Body of pancreas (tissue), 4 donors: ENCODE data around the gene ABHD18. TPM values are rescaled to one million over a fixed set of nuclear protein-coding genes. Genes with fewer than 3 reads are reported as not detected.
"Not testable (repeated sequence)": the region's sequence is repeated elsewhere in the genome, so short reads cannot be mapped to it uniquely, and the experiment has no call there.

Source experiments
- ATAC-seq: fragments of 150-250 bp; one replicate; pipeline ENCODE4 v1.9.1; 2016
- DNase-seq, 4 donors: peaks; one replicate each; pipeline ENCODE4 v3.0.0-alpha.2; 2019
- H3K27ac ChIP-seq, 4 donors: fragments of 200-600 bp; sonication (generic); 1 replicate in 3 of 4; 2 replicates in 1 of 4; pipeline versions ENCODE4 v1.5.1 to v1.6.1; 2016 to 2019; ENCODE audit warnings: mild to moderate bottlenecking in 1 of 4, mixed read lengths in 1 of 4, moderate library complexity in 1 of 4
- H3K27me3 ChIP-seq, 2 donors: fragments of 200-600 bp; sonication (generic); one replicate each; pipeline ENCODE4 v1.6.0; 2016; ENCODE audit warnings: mild to moderate bottlenecking in 1 of 2
- H3K36me3 ChIP-seq, 2 donors: fragments of 200-600 bp; sonication (generic); replicated peaks in 1 of 2; 2 replicates each; pipeline ENCODE4 v1.5.1; 2016; ENCODE audit warnings: low read depth in 2 of 2; ENCODE audit not compliant: insufficient read depth in 1 of 2
- H3K4me1 ChIP-seq: fragments of 200-600 bp; sonication (generic); one replicate; pipeline ENCODE4 v1.6.0; 2016
- H3K4me3 ChIP-seq, 2 donors: fragments of 200-600 bp; sonication (generic); 1 replicate in 1 of 2; 2 replicates in 1 of 2; pipeline ENCODE4 v1.5.1; 2016 to 2019
- H3K9me3 ChIP-seq, 3 donors: fragments of 200-600 bp; sonication (generic); 1 replicate in 2 of 3; 2 replicates in 1 of 3; pipeline ENCODE4 v1.5.1; 2016
- CTCF ChIP-seq, 7 experiments: fragments of 450-650 bp in 4 of 7; fragments of 200-600 bp in 3 of 7; sonication (generic) in 3 of 7; IDR thresholded peaks; one replicate each; pipeline ENCODE4 v1.5.1; 2016 to 2019; ENCODE audit warnings: antibody characterized with exemption in 7 of 7
- POLR2A ChIP-seq, 3 donors: fragments of 450-650 bp; IDR thresholded peaks; one replicate each; pipeline ENCODE4 v1.6.1; 2016; ENCODE audit warnings: antibody characterized with exemption in 3 of 3, mild to moderate bottlenecking in 2 of 3
- WGBS, 2 donors: methylation state at CpG; one replicate each; pipeline ENCODE4 v1.1.5; 2017; 5-methylcytosine and 5-hydroxymethylcytosine counted together
- intact Hi-C: fragments of 100-400 bp; cut with DNase I; formaldehyde crosslinking; loops from one replicate; pipeline ENCODE4 v1.15.1; 2023
- total RNA-seq, 2 donors: library from RNA; depleted of rRNA; stranded (reverse); fragments of >200 nt; gene quantifications; one replicate each; pipeline ENCODE4 v1.1.0, GENCODE V29; 2016

ABHD18 gene
- total RNA-seq, 2 donors from 2014 or later, result 10.1 to 10.5 TPM

- H3K4me3 ChIP-seq, result peak overlapping the region; percentile 36 to 85
- no peaks in the 10 kb centered on the region for H3K27me3 ChIP-seq
- peak overlapping the region; percentile 97 to 100 (median 100) for H3K27ac ChIP-seq
- intact Hi-C loops, result no loop called here
- no peaks in the 10 kb centered on the region for H3K9me3 ChIP-seq
- H3K4me1 ChIP-seq, result peaks cover 29% of the 10 kb centered on the region
- peak; percentile 18 for ATAC-seq
- DNase-seq, result peak; percentile 71 to 78 (median 75)
- peak in 3 of 7 experiments; percentile 5 to 23 (median 16) for TF ChIP-seq CTCF (IDR thresholded peaks at IDR 0.05)
- TF ChIP-seq POLR2A (IDR thresholded peaks at IDR 0.05), result peak; percentile 46 to 74 (median 72)
- H3K36me3 ChIP-seq, result no peaks in the 10 kb centered on the region
- WGBS, 2 donors, result 0 to 1% methylated on average over 18 to 70 of the region's 101 CpGs
Observed at GRCh38 chr4:128061566-128062536, 96.6 kb downstream of the ABHD18 start.

GRCh38 chr4:128066453-128066820 is 101.2 kb downstream of the ABHD18 start:
- ATAC-seq, H3K27me3 ChIP-seq, intact Hi-C loops, H3K36me3 ChIP-seq, DNase-seq, H3K4me3 ChIP-seq, H3K9me3 ChIP-seq, H3K27ac ChIP-seq: not testable (repeated sequence)
- 92 to 94% methylated on average over 10 of the region's 10 CpGs for WGBS, 2 donors
- peaks cover 34% of the 10 kb centered on the region for H3K4me1 ChIP-seq

GRCh38 chr4:128068918-128069317 is 103.7 kb downstream of the ABHD18 start:
- TF ChIP-seq CTCF (IDR thresholded peaks at IDR 0.05) (no peak), POLR2A (IDR thresholded peaks at IDR 0.05) (no peak)
- Histone ChIP-seq H3K4me1 (peaks cover 24% of the 10 kb centered on the region), H3K27me3 (no peaks in the 10 kb centered on the region), H3K4me3 (no peak overlapping the region), H3K27ac (no peak overlapping the region), H3K9me3 (no peaks in the 10 kb centered on the region), H3K36me3 (no peaks in the 10 kb centered on the region)
- intact Hi-C loops, result no loop called here
- no peak for DNase-seq
- ATAC-seq, result no peak
- WGBS, 2 donors, result 78 to 82% methylated on average over 3 of the region's 3 CpGs

- 74 to 86% methylated on average over 4 of the region's 4 CpGs for WGBS, 2 donors
- no peaks in the 10 kb centered on the region for H3K27me3 ChIP-seq
- H3K4me3 ChIP-seq, result no peak overlapping the region
- no peak for TF ChIP-seq CTCF (IDR thresholded peaks at IDR 0.05)
- no peak for TF ChIP-seq POLR2A (IDR thresholded peaks at IDR 0.05)
- DNase-seq (no peak), ATAC-seq (no peak)
- intact Hi-C loops, result no loop called here
- peaks cover 5 to 14% of the 10 kb centered on the region in 2 donors for H3K36me3 ChIP-seq
- H3K9me3 ChIP-seq, result no peaks in the 10 kb centered on the region
- no peaks in the 10 kb centered on the region for H3K4me1 ChIP-seq
- no peak overlapping the region for H3K27ac ChIP-seq
Observed at GRCh38 chr4:128076464-128076863, 111.3 kb downstream of the ABHD18 start.

Other genes starting within 250 kb of the ABHD18 start
- gene SLC25A31, start 235.0 kb upstream of the ABHD18 start, total RNA-seq, result not detected
- 1 to 10 TPM; 3.6 to 9.6 TPM for gene HSPA4L, start 183.1 kb upstream of the ABHD18 start, total RNA-seq
- 1 to 10 TPM in 1 of 2 donors, not detected in 1; 1.8 TPM for gene PLK4, start 84.5 kb upstream of the ABHD18 start, total RNA-seq
- gene MFSD8, start 233 bp upstream of the ABHD18 start, total RNA-seq, result 10 to 100 TPM; 12.5 to 27.0 TPM
- gene LARP1B, start 95.9 kb downstream of the ABHD18 start, total RNA-seq, result 10 to 100 TPM; 49.8 to 79.8 TPM